HG03558 (cell line): ENCODE data around the gene OGFOD1.

Source experiments
- ATAC-seq: cut with Tn5 transposase; IDR thresholded peaks from one replicate; pipeline ENCODE4 v1.9.1; 2021; ENCODE audit warnings: moderate number of reproducible peaks; ENCODE audit not compliant: unreplicated experiment; ENCODE audit errors: extremely low read depth

Gene OGFOD1

DNA sequence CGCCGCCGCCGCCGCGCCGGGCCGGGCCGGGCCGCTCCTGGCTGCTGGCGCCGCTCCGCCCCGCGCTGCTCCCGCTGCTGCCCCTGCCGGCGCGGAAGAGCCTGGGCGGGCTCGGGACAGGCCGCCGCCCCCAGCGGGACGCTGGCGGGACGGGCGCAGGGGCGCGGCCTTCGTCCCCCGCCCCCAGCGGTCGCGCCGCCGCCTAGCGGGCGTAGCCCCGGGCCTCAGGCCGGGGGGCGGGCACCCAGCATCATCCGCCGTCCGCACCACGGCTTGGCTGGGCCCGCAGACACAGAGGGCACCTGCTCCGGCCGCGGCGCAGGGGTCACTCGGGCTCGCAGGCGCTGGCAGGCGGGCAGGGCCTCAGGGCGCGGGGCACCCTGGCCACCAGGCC lies 25.9 kb upstream of the OGFOD1 start, which contains the start of gene AMFR:
AMFR (minus strand) TSS at position 107 of the 394 bp plus-strand sequence. CDS start 218 bp downstream, outside the sequence.
- peak; percentile 53 for ATAC-seq

DNA sequence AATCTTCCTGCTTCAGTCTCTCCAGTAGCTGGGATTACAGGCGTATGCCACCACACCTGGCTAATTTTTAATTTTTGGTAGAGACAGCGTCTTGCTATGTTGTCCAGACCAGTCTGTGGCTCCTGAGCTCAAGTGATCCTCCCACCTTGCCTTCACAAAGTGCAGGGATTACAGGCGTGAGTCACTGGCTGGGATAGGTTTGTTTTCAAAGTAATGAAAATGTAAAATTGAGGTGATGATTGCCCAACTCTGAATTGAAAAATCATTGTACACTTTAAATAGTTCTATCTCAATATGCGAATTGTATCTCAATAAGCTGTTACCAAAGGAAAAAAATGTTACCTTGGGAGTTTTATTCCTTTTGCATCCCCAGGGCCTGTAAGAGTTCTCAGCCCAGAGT lies 24.8 kb upstream of the OGFOD1 start:
- no peak for ATAC-seq

DNA sequence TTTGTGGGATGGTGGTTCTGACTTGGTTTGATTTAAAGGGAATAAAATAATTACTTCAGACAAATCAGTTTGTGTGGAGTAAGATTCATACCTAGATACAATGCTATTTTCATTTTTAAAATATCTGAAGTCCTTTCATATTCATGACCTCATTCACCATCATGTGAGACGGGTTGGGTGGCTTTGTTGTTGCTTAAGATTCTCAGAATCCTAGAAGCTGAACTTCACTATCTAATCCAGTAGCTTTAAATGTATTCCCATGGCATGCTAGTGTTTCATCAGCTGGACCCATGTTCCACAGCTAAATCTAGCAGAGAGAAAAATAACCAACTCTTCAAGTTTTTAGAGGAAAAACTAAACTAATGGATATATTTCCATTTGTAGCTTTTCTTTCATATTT lies 23.3 kb upstream of the OGFOD1 start:
- ATAC-seq, result no peak

DNA sequence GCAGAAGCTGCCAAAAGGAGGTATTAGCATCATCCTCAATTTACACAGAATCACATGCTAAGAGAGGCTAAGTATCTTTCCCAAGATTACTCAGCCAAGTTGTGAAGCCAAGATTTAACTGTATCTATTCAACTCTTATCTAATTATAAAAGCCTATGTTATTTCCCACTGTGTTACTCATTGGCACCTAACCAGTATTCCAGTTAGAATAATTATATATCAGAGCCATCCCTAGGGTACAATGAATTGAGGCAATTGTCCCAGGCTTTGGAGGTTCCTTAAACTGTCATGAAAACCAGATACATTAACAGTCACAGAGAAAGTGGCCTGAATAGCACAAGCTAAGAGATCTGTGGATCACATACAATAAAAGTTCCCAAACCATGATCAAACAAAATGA lies 15.1 kb upstream of the OGFOD1 start:
- ATAC-seq, result no peak

DNA sequence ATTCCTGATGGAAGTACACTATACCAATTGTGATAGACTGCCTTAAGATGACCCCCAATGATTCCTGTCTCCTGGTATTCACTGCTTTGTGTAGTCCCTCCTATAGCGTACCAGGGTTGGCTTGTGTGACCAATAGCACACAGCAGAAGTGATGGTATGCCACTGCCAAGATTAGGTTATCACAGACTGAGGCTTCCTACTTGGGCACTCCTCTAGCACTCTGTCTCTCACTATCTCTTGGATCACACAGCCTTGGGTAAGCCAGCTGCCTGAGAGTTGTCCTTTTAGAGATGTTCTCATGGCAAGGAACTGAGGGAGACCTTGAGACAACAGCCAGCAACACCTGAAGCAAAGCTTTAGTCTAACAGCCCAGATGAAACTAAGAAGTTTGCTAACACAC lies 13.3 kb upstream of the OGFOD1 start:
- ATAC-seq, result no peak

DNA sequence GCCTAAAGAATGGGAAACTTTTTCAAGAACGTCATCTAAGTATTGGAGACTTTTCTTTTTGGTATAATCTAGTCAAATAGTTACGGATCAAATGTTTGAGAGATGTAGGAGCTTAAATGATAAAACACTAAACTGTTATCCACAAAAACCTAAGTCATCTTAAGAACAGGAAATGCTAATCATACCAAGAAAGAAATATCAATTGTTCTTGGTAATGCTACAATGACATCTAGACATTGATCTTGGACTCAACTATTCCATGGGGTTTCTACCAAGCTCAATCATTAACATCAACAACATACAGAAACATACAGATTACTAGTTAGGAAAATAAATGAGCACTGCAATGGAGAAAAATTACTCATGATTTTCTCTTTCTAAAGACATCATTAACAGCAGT lies 4.1 kb upstream of the OGFOD1 start:
- no peak for ATAC-seq

DNA sequence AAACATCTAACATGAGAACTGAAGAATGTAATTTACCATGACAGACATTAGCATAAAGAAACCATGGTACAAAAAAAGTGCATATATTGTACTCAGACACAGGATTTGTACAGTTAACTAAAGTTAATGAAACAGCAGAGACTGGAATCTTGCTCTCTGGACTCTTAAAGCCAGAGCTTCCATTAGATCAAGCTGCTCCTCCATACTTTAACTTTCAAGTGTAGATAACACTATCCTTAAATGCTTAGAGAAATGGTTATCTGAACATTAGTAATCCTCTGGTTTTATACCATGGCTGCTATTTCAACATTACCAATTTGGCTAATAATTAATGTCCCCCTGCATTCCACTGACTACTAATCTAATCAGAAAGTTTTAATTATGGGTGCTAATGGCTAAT lies 3.3 kb upstream of the OGFOD1 start:
- no peak for ATAC-seq

DNA sequence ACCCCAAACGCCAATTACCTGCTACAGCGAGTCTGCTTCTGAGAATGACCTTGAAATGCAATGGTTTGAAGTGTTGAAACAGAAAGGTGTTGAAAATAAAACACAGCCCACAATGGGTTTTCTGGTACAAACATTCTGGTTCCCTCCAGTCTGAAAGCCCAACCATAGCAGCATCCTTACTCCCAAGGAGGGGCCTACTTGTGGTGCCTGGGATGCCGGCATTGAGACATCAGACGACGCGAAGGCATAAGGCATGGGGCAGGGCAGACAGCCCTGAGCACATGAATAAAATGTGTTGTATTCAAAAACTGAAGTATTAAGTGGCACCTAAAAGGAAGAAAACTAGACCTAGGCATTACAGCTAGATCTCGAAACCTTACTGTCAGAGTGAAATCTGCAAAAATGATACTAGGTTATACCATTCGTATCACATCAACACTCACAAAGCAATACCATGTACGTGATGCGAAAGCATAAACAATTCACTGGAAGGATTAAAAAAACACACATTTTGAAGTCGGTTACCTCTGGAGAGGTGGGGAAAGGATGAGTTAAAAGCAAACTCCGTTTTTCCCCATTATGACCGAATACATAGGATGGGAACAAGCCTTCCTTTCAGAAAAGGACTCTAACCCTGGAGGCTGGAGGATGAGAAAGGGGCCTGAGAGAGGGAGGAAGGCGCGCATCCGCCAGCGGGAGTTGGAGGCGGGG lies 924 bp upstream of the OGFOD1 start:
- ATAC-seq, result no peak

DNA sequence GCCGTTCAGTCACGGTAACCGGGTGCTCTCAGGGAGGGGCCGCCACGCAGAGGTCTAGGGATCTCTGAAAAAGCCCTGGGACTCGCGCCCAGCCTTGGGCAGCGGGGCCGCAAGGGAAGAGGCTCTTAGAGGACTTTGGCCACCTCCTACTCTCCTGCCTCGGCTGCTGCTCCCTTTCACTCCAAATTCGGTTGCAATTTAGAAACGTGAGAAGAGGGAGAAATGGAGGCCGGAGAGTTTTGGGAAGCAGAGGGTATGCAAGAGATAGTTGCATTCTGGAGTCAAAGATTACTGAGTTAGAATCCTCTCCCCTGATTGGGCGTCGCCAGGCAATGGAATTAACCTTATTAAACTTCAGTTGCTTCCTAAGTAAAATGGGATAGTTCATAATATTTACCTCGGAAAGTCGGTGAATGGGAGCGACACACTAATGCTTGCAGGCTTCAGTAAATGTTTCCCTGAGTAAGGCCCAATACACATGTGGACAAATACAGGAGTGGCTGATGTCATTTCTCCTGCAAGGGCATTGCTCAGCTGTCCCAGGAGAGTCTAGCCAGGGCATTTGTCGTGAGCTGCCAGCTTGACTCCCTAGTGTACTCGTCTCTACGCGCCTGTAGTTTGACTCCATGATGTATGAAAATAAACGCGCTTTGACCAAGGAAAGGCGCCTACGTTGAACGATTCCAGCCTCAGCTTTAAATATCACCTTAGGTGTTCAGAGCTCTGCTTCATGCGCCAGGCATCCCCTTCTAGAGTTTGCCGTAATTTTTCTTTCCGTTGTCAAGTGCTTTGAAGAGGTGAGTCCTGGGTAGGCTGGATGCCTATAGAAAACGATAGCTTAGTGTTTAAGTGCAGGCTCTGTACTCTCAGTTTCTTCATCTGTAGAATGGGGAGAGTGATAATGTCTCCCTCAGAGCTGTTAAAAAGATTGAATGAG lies 667 bp downstream of the OGFOD1 start:
- peak; percentile 5 for ATAC-seq

DNA sequence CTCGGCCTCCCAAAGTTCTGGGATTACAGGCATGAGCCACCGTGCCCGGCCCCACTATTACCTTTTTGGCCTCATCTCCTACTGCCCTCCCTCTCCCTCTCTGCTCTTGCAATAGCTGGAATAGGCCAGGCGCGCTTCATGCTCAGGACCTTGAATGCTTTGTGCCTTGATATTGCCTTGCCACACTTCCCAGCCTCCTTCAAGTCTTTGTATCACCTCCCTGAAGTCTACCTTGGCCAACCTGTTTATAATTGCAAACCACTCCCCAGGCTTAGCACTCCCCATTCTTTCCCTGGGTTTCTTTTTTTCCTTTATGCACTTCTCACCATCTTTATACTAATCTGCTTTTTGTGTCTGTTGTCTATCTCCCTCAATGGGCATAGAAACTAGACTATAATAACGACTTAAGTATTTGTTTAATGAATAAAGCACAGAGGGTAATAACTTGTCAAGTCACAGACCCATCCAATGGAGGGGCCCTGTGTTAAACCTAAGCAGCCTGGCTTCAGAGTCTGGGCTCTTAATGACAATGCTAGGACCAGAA lies 6.6 kb downstream of the OGFOD1 start:
- no peak for ATAC-seq

DNA sequence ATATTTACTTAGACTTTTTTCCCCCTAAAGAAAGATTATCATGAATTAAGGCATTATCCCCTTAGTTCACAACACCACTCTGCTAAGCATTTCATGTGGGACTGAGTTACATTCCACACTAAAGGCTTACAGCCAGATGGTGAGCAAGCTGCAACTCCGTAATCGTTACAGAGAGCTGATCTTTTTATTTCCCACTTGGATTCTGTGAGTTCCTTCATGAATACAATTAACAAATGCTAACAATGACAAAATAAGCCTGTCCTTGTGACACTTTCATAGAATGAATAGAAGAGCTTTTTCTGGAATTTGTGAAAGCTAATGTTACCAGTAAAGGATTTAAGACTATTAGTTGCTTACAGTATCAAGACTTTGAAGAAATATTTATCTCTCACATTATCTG lies 8.7 kb downstream of the OGFOD1 start:
- ATAC-seq, result no peak

DNA sequence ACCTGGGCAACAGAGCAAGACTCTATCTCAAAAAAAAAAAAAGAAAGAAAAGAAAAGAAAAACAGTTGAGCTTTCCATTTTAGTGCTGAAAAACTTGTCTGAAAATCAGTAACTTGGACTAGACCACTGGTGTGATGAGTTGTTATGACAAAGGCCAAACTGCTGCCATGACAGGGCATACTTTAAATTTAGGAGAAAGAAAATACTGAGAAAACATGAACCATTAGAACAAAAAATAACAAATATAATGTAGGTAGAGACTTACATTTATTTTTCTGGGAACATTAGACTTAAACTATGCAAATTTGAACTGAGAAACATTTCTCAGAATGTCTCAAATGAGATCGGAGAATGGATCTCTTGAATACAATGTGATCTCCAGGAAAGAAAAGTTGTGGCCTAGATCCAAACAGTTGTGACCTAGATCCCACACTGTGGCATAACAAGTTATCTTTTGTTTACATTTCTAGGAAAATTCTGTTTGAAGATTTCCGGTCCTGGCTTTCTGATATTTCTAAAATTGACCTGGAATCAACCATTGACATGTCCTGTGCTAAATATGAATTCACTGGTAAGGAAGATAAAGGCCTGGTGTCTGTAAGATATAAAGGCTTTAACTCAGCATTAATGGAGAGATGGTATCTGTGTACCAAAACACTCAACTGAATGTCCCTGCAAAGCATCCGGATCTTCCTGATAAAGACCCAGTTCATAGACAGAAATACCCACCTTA lies 10.9 kb downstream of the OGFOD1 start:
- no peak for ATAC-seq

DNA sequence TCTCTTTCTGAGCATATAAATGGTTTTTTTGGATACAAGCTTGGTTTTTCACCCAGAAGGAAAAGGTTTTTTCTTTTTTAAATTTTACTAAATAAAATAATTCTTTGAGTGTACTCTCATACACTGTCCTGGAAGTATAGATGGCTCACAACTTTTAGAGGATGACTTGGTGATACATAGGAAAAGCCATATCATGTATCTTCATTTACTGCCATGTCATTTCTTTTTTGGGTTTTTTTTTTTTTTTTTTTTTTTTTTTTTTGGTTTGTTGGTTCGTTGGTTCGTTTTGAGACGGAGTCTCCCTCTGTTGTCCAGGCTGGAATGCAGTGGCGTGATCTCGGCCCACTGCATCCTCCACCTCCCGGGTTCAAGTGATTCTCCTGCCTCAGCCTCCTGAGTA lies 11.8 kb downstream of the OGFOD1 start:
- ATAC-seq, result no peak

DNA sequence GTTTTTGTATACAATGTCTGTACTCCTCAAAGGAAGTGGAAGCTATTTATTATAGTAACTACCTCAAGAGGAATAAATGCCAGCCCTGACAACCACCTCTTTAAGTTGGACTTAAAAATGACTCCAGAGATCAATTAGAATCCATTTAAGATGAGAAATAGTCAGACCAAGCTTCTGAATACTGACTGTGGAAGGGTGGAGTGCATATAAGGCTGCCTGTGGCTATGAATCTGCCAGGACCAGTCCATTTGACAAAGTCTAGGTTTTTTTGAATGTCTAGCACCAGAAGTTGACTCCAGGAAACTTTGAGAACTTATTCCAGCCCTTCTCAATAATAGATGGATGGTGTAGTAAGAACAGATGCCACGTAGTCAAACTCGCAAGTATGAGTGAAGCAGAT lies 15.0 kb downstream of the OGFOD1 start:
- ATAC-seq, result no peak

DNA sequence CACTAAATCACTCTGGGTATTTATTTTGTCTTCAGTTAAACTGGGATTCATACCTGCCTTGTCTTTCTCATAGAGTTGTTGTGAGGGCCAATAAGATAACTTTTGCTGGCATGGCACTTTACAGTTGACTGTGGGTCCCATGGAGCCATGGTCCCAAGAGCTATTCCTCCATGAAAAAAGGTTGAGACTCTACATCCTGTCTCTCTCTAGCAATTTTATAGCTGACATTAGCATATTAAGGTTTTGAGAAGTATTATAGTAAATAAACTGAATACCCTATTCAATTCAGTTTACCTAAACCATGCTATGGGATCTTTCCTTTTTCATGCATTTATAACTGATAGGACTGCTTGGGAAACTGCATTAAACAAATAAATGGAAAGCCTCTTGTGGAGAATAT lies 17.4 kb downstream of the OGFOD1 start:
- no peak for ATAC-seq

DNA sequence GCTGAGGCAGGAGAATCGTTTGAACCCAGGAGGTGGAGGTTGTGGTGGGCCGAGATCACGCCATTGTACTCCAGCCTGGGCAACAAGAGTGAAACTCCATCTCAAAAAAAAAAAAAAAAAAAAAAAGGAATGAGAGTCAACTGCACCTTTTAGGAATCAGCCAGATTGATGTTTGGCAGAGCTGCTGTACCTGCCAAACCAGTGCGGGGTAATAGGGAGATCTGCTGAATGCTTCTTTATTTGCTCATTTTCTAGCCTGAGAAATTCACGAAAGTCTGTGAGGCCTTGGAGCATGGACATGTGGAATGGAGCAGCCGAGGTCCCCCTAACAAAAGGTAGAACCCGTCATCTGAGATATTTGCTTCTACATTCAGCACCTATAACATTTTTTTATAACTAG lies 18.4 kb downstream of the OGFOD1 start:
- ATAC-seq, result no peak

DNA sequence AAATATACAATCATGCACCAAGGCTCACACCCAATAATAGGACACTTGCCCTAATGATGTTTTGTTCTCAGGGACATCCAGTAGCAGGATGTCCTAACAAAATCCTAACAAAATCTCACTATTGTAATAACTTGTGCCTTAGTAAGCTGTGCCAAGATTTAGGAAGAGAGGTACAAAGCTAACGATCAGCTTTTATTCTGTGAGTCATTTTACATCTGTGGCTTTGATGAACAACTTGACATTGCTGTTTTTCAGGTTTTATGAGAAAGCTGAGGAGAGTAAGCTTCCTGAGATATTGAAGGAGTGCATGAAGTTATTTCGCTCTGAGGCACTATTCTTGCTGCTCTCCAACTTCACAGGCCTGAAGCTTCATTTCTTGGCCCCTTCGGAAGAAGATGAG lies 18.9 kb downstream of the OGFOD1 start:
- no peak for ATAC-seq

DNA sequence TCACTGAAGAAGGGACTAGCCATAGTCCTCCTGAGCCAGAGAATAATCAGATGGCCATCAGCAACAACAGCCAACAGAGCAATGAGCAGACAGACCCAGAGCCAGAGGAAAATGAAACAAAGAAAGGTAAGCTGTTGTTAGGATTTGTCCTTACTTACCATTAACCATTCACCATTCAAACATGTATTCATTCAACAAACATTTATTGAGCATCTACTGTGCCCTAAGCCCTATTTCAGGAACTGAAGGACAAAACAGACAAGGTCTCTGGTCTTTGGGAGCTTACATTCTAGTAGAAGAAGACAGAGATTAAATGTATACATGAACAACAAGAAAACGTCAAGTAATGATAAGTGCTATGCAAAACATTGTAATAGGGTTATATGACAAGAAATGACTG lies 19.3 kb downstream of the OGFOD1 start:
- no peak for ATAC-seq

DNA sequence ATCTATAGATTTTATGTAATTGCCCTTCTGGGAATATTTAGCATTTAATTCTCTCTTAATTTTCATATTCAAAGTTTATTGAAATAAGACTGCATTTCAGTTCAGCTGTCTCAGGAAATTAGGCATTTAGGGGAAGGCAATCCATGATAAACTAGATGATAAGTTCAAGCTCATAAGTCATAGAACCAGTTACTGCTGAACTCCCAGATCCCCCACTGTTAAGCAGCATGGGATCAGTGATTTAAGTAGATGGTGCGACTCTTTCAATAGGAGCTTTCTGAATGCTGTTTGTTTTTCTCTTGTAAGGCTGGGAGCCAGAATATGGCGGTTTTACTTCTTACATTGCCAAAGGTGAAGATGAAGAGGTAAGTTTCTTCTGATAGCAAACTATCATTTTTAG lies 23.8 kb downstream of the OGFOD1 start:
- no peak for ATAC-seq

DNA sequence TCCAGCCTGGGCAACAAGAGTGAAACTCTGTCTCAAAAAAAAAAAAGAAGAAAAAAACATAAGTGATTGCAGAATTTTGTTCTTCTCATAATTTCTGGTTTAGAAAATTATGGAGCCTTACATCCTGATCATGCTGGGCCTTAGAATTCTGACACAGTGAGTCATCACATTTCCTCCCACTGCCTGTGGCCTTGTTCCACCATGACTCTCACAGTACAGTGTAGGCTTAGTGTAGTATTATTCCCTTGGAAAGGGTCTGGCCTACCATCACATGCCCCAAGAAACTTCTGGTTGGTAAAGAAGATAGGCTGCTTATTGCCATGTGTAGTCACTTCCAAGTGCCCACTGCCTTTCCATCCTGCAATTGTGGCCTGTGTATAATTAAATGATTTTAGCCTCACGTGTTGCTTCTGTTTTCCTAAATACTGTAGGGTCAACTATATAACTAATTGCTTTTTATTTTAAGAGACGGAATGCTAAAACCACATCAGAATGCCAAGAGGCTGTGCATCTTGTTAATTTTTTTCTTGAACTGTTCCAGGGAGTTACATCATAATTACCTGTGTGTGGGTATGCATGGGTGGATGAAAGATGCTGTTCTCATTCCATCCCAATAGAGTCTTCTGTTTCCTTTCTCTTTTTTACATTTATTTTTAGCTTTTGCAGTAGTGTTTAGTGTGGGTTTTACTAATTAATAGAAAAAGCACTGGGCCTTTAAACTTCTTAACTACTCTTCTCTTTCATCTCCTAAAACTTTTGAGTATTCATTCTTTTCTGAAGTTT lies 25.9 kb downstream of the OGFOD1 start:
- ATAC-seq, result no peak
